Cardiac fibroblast (primary cell): Measurements from ENCODE around the gene FA2H.
"Not testable (repeated sequence)": the region's sequence is repeated elsewhere in the genome, so short reads cannot be mapped to it uniquely, and the experiment has no call there.

Experiments used
- DNase-seq, 2 donors: peaks; one replicate each; pipeline versions ENCODE4 v3.0.0 to v3.0.0-alpha.2; 2010; ENCODE audit warnings: low read depth in 2 of 2
- H3K4me3 ChIP-seq, 2 donors: replicated peaks in 1 of 2; 1 replicate in 1 of 2; 2 replicates in 1 of 2; pipeline ENCODE4 v1.5.1; 2011; ENCODE audit warnings: low read depth in 2 of 2, low read length in 2 of 2, mild to moderate bottlenecking in 2 of 2, moderate library complexity in 1 of 2
- CTCF ChIP-seq: IDR thresholded peaks from one replicate; pipeline ENCODE4 v1.5.1; 2011; ENCODE audit warnings: low read depth, mild to moderate bottlenecking, low read length, inconsistent platforms

Gene FA2H

GRCh38 chr16:74774223-74775139, at the start of gene FA2H:
FA2H (minus strand) TSS chr16:74774820; CDS start chr16:74774755, 65 bp downstream.
- peak in 1 of 2 donors; percentile 18 for DNase-seq
- H3K4me3 ChIP-seq = no peak within 1 kb of the TSS
- TF ChIP-seq CTCF = no peak

- H3K4me3 ChIP-seq = no peak overlapping the region
- no peak for DNase-seq
- TF ChIP-seq CTCF = no peak
Measured at GRCh38 chr16:74817851-74818250, 43.2 kb upstream of the FA2H start.

- peak; percentile 65 to 70 for DNase-seq
- TF ChIP-seq CTCF = peak; percentile 97
- H3K4me3 ChIP-seq = no peak overlapping the region
Measured at GRCh38 chr16:74813109-74813641, 38.6 kb upstream of the FA2H start.

GRCh38 chr16:74811911-74812310, 37.3 kb upstream of the FA2H start:
- TF ChIP-seq CTCF = no peak
- no peak overlapping the region for H3K4me3 ChIP-seq
- DNase-seq = peak in 1 of 2 donors; percentile 4

- DNase-seq, H3K4me3 ChIP-seq: not testable (repeated sequence)
Measured at GRCh38 chr16:74811216-74811615, 36.6 kb upstream of the FA2H start.

GRCh38 chr16:74807052-74807646, 32.5 kb upstream of the FA2H start:
- H3K4me3 ChIP-seq = no peak overlapping the region
- no peak for DNase-seq
- no peak for TF ChIP-seq CTCF

GRCh38 chr16:74800216-74800871, 25.7 kb upstream of the FA2H start:
- no peak for TF ChIP-seq CTCF
- DNase-seq = no peak

More at GRCh38 chr16:74800216-74800871, 25.7 kb upstream of the FA2H start:
- no peak overlapping the region for H3K4me3 ChIP-seq
